Skin of body (tissue), 2 donors: Measurements from ENCODE around the gene BTBD3. TPM values are rescaled to one million over a fixed set of nuclear protein-coding genes. Genes with fewer than 3 reads are reported as not detected.

Experiments used
- DNase-seq: peaks from one replicate; lab custom pipeline; 2025; lab: John Stamatoyannopoulos, UW
- total RNA-seq: library from RNA; depleted of rRNA; stranded (reverse); fragments of >200 nt; gene quantifications from one replicate; pipeline ENCODE4 v1.2.3, GENCODE V29; 2014

BTBD3 gene
- total RNA-seq, 1 donor from 2014 or later = 36.6 TPM

GRCh38 chr20:11912659-11913415, 4.9 kb upstream of the BTBD3 start:
- DNase-seq = no peak

- DNase-seq = peak; percentile 72
Observed at GRCh38 chr20:11918391-11918845, 725 bp downstream of the BTBD3 start.

- DNase-seq = peak; percentile 58
Observed at GRCh38 chr20:11918981-11919380, 1.3 kb downstream of the BTBD3 start.

GRCh38 chr20:11919581-11919980, 1.9 kb downstream of the BTBD3 start:
- peak; percentile 27 for DNase-seq

GRCh38 chr20:11920083-11920482, 2.4 kb downstream of the BTBD3 start:
- no peak for DNase-seq

- no peak for DNase-seq
Observed at GRCh38 chr20:11921321-11921720, 3.6 kb downstream of the BTBD3 start.

GRCh38 chr20:11922561-11922960, 4.9 kb downstream of the BTBD3 start:
- no peak for DNase-seq

GRCh38 chr20:11924923-11925322, 7.2 kb downstream of the BTBD3 start:
- no peak for DNase-seq

GRCh38 chr20:11926292-11926998, 8.8 kb downstream of the BTBD3 start:
- no peak for DNase-seq

GRCh38 chr20:11929947-11930346, 12.3 kb downstream of the BTBD3 start:
- no peak for DNase-seq

- no peak for DNase-seq
Observed at GRCh38 chr20:11935212-11936154, 17.8 kb downstream of the BTBD3 start.

- DNase-seq = no peak
Observed at GRCh38 chr20:11936157-11936556, 18.5 kb downstream of the BTBD3 start.

GRCh38 chr20:11937230-11937629, 19.5 kb downstream of the BTBD3 start:
- no peak for DNase-seq

- DNase-seq = no peak
Observed at GRCh38 chr20:11941593-11942246, 24.0 kb downstream of the BTBD3 start.

- no peak for DNase-seq
Observed at GRCh38 chr20:11943778-11944177, 26.1 kb downstream of the BTBD3 start.

GRCh38 chr20:11948806-11949205, 31.1 kb downstream of the BTBD3 start:
- DNase-seq = no peak

- DNase-seq = no peak
Observed at GRCh38 chr20:11949711-11950110, 32.0 kb downstream of the BTBD3 start.

GRCh38 chr20:11951696-11952095, 34.0 kb downstream of the BTBD3 start:
- no peak for DNase-seq

- no peak for DNase-seq
Observed at GRCh38 chr20:11952639-11953038, 34.9 kb downstream of the BTBD3 start.

- DNase-seq = no peak
Observed at GRCh38 chr20:11957911-11958310, 40.2 kb downstream of the BTBD3 start.

- DNase-seq = no peak
Observed at GRCh38 chr20:11958855-11959254, 41.2 kb downstream of the BTBD3 start.
